H1 (cell line): ENCODE measurements around the gene HOXB8. TPM values are rescaled to one million over a fixed set of nuclear protein-coding genes. Genes with fewer than 3 reads are reported as not detected.

Experiments used
- microRNA counts: library from miRNA; unstranded; fragments of <30 nt; microRNA quantifications from one replicate; lab custom pipeline; 2015
- microRNA-seq, 2 experiments: library from miRNA; unstranded; fragments of <30 nt; microRNA quantifications; one replicate each; pipeline versions ENCODE4 to v1.2.0, GENCODE V29; 2016 to 2020; ENCODE audit warnings: borderline microRNAs expressed in 2 of 2, borderline number of aligned reads in 2 of 2, borderline replicate concordance in 1 of 2
- polyA plus RNA-seq, 7 experiments: library from polyadenylated mRNA; depleted of rRNA in 3 of 7; stranded (reverse) in 5 of 7; unstranded in 2 of 7; fragments of >200 nt in 5 of 7; fragments of 200-250 nt in 2 of 7; gene quantifications; 1 replicate in 5 of 7; 2 replicates in 1 of 7; 4 replicates in 1 of 7; pipeline versions ENCODE4 v1.2.1 to v1.2.3, GENCODE V29; 2011 to 2013; ENCODE audit warnings: missing spikeins in 2 of 7, mixed read lengths in 2 of 7
- small RNA-seq: library from polyadenylated mRNA; stranded (forward); fragments of <200 nt; extraction: miRNeasy Mini kit (QIAGEN cat#:217004); gene quantifications from one replicate; pipeline ENCODE3, GENCODE V24; 2013; ENCODE audit not compliant: insufficient read depth
- total RNA-seq: library from RNA; stranded (reverse); fragmentation: NEBNext Ultra II Directional; extraction: Animal tissue kit (Norgen Biotek cat#: 25700); gene quantifications from 2 replicates; pipeline ENCODE4 v1.2.1, GENCODE V29; 2021

The HOXB8 gene
- total and polyA plus RNA-seq, 2 of the 8 experiments (the other 6 are each of a cell fraction or from before 2014, with no cell fraction given): not detected

MicroRNAs encoded within 50 kb of the gene (microRNA counts, 767-probe panel; counts per million panel counts)
- 879 counts per million, percentile 95 among the panel's probes with 10 or more counts for microRNA hsa-miR-10a-5p (lab: Ali Mortazavi, UCI)

Small RNA genes within 50 kb of the gene (microRNA-seq; reads per million reads assigned to microRNA genes)
- gene MIR196A1: 0 reads per million in 2 experiments

Small RNA genes within 50 kb of the gene (small RNA-seq; reads per million reads assigned to genes)
- not detected for gene MIR196A1

Other genes starting within 250 kb of the HOXB8 start
- gene SKAP1, start 185.1 kb downstream of the HOXB8 start, total RNA-seq: not detected in 2 replicates
- gene SKAP1, start 185.1 kb downstream of the HOXB8 start, polyA plus RNA-seq (2011; rRNA removed): not detected in 2 replicates
- not detected in 2 replicates for gene HOXB1, start 84.3 kb downstream of the HOXB8 start, total RNA-seq
- not detected in 2 replicates for gene HOXB1, start 84.3 kb downstream of the HOXB8 start, polyA plus RNA-seq (2011; rRNA removed)
- not detected in 2 replicates for gene HOXB2, start 70.2 kb downstream of the HOXB8 start, total RNA-seq
- not detected in 2 replicates for gene HOXB2, start 70.2 kb downstream of the HOXB8 start, polyA plus RNA-seq (2011; rRNA removed)
- gene HOXB4, start 36.9 kb downstream of the HOXB8 start, total RNA-seq: not detected in 2 replicates
- gene HOXB4, start 36.9 kb downstream of the HOXB8 start, polyA plus RNA-seq (2011; rRNA removed): not detected in 2 replicates
- gene HOXB3, start 25.1 kb downstream of the HOXB8 start, total RNA-seq: not detected in 2 replicates
- not detected in 2 replicates for gene HOXB3, start 25.1 kb downstream of the HOXB8 start, polyA plus RNA-seq (2011; rRNA removed)
- not detected in 2 replicates for gene HOXB5, start 21.5 kb downstream of the HOXB8 start, total RNA-seq
- not detected in 2 replicates for gene HOXB5, start 21.5 kb downstream of the HOXB8 start, polyA plus RNA-seq (2011; rRNA removed)
- not detected in 2 replicates for gene HOXB6, start 10.3 kb downstream of the HOXB8 start, total RNA-seq
- gene HOXB6, start 10.3 kb downstream of the HOXB8 start, polyA plus RNA-seq (2011; rRNA removed): not detected in 2 replicates
- not detected in 2 replicates for gene HOXB7, start 4.3 kb downstream of the HOXB8 start, total RNA-seq
- not detected in 2 replicates for gene HOXB7, start 4.3 kb downstream of the HOXB8 start, polyA plus RNA-seq (2011; rRNA removed)
- not detected in 2 replicates for gene HOXB9, start 11.1 kb upstream of the HOXB8 start, total RNA-seq
- not detected in 2 replicates for gene HOXB9, start 11.1 kb upstream of the HOXB8 start, polyA plus RNA-seq (2011; rRNA removed)
- gene PRAC1, start 107.2 kb upstream of the HOXB8 start, total RNA-seq: not detected in 2 replicates
- not detected in 2 replicates for gene PRAC1, start 107.2 kb upstream of the HOXB8 start, polyA plus RNA-seq (2011; rRNA removed)
- gene PRAC2, start 107.9 kb upstream of the HOXB8 start, total RNA-seq: not detected in 2 replicates
- gene PRAC2, start 107.9 kb upstream of the HOXB8 start, polyA plus RNA-seq (2011; rRNA removed): not detected in 2 replicates
- gene HOXB13, start 113.5 kb upstream of the HOXB8 start, total RNA-seq: not detected in 2 replicates
- gene HOXB13, start 113.5 kb upstream of the HOXB8 start, polyA plus RNA-seq (2011; rRNA removed): not detected in 2 replicates
- 2.6 and 2.7 TPM in 2 replicates for gene TTLL6, start 201.9 kb upstream of the HOXB8 start, total RNA-seq
- 4.3 and 5.0 TPM in 2 replicates for gene TTLL6, start 201.9 kb upstream of the HOXB8 start, polyA plus RNA-seq (2011; rRNA removed)
- 27.7 and 31.8 TPM in 2 replicates for gene CALCOCO2, start 215.7 kb upstream of the HOXB8 start, total RNA-seq
- 9.5 and 12.1 TPM in 2 replicates for gene CALCOCO2, start 215.7 kb upstream of the HOXB8 start, polyA plus RNA-seq (2011; rRNA removed)